WTC11 (cell line): ENCODE results near the gene OXT.

Experiments
- CTCF ChIP-seq: fragments of 200-600 bp; IDR thresholded peaks from 2 replicates; pipeline ENCODE4 v1.8.0; 2022; ENCODE audit warnings: antibody characterized with exemption
- E2F4 ChIP-seq: sonication (generic); formaldehyde crosslinking; IDR thresholded peaks from 2 replicates; pipeline ENCODE4 v1.8.1; 2022; ENCODE audit warnings: low read depth, mild to moderate bottlenecking, moderate library complexity, missing genetic modification reagents, borderline replicate concordance
- E2F5 ChIP-seq: sonication (generic); formaldehyde crosslinking; IDR thresholded peaks from 2 replicates; pipeline ENCODE4 v1.8.1; 2022; ENCODE audit warnings: mild to moderate bottlenecking, moderate library complexity, missing genetic modification reagents
- GRHL2 ChIP-seq: fragments of 250-450 bp; sonication (Bioruptor Pico); IDR thresholded peaks from 2 replicates; pipeline ENCODE4 v1.8.0; 2022; ENCODE audit warnings: mild to moderate bottlenecking, moderate library complexity; ENCODE audit not compliant: insufficient replicate concordance, severe bottlenecking
- TEAD1 ChIP-seq: sonication (generic); formaldehyde crosslinking; IDR thresholded peaks from 2 replicates; pipeline ENCODE4 v1.8.0; 2022; ENCODE audit warnings: mild to moderate bottlenecking, missing genetic modification reagents
- ZBTB21 ChIP-seq: sonication (generic); formaldehyde crosslinking; IDR thresholded peaks from 2 replicates; pipeline ENCODE4 v1.8.1; 2023; ENCODE audit warnings: mild to moderate bottlenecking, missing genetic modification reagents, borderline replicate concordance
- ZNF425 ChIP-seq: fragments of 250-450 bp; sonication (Bioruptor Pico); conservative IDR thresholded peaks from 2 replicates; pipeline ENCODE4 v1.9.0; 2021; ENCODE audit warnings: mild to moderate bottlenecking
- TF ChIP-seq, protein P1 (sequence below): sonication (generic); formaldehyde crosslinking; IDR thresholded peaks from 2 replicates; pipeline ENCODE4 v1.8.0; 2022; ENCODE audit warnings: mild to moderate bottlenecking, missing genetic modification reagents

DNA sequence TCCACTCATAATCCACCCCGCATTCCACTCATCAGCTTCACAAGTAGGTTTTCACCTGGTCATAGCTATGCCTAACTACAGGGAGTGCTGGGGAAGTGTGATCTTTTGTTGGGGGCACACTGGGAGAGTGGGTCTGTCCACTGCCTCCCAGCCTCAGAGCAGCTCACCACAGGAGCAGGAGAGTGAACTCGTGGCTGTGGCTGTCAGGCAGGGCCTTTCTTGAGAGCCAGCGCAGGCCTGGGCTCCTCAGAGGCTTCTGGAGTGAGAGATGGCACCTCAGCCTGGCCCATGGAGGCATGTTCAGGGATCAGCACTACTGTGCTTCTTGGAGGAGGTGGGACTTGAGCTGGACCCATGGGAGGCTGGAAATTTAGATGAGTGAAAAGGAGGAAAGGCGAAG is 32.0 kb upstream of the OXT start:
- TF ChIP-seq ZBTB21 (CRISPR knock-in tag) = no peak
- no peak for TF ChIP-seq E2F4
- no peak for TF ChIP-seq CTCF
- TF ChIP-seq, protein P1, sequence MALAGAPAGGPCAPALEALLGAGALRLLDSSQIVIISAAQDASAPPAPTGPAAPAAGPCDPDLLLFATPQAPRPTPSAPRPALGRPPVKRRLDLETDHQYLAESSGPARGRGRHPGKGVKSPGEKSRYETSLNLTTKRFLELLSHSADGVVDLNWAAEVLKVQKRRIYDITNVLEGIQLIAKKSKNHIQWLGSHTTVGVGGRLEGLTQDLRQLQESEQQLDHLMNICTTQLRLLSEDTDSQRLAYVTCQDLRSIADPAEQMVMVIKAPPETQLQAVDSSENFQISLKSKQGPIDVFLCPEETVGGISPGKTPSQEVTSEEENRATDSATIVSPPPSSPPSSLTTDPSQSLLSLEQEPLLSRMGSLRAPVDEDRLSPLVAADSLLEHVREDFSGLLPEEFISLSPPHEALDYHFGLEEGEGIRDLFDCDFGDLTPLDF = no peak
- TF ChIP-seq TEAD1 = no peak
- TF ChIP-seq E2F5 (CRISPR knock-in tag) = no peak
- no peak for TF ChIP-seq GRHL2
- TF ChIP-seq ZNF425 (CRISPR knock-in tag) = no peak
